HepG2 (cell line): ENCODE measurements around the gene STOML2. TPM values are rescaled to one million over a fixed set of nuclear protein-coding genes. Genes with fewer than 3 reads are reported as not detected.
A peak's percentile ranks its signal among the peaks of the same experiment; 100 is the strongest.

Source experiments
- ARHGAP35 ChIP-seq: sonication (generic); formaldehyde crosslinking; IDR thresholded peaks from 2 replicates; pipeline ENCODE4 v1.9.0; 2022; ENCODE audit warnings: mild to moderate bottlenecking, inconsistent platforms, moderate library complexity, missing genetic modification reagents, borderline replicate concordance
- ATF2 ChIP-seq: sonication (generic); formaldehyde crosslinking; IDR thresholded peaks from 2 replicates; pipeline ENCODE4 v1.4.0; 2020; ENCODE audit warnings: missing genetic modification reagents
- CEBPB ChIP-seq: IDR thresholded peaks from 2 replicates; pipeline ENCODE4 v1.6.1; 2011; ENCODE audit warnings: low read depth, low read length, improper control_type of control experiment, borderline replicate concordance
- DBP ChIP-seq: sonication (generic); formaldehyde crosslinking; IDR thresholded peaks from 2 replicates; pipeline ENCODE4 v1.4.0; 2020; ENCODE audit warnings: missing genetic modification reagents; ENCODE audit errors: not compliant biosample characterization
- GMEB2 ChIP-seq: IDR thresholded peaks from 2 replicates; pipeline ENCODE4 v1.6.1; 2016; ENCODE audit warnings: missing biosample characterization, missing genetic modification reagents, low read depth
- HCFC1 ChIP-seq: fragments of 150-350 bp; IDR thresholded peaks from 2 replicates; pipeline ENCODE4 v1.6.1; 2014; ENCODE audit warnings: low read depth, low read length
- PRDM4 ChIP-seq: sonication (generic); formaldehyde crosslinking; IDR thresholded peaks from 2 replicates; pipeline ENCODE4 v1.9.0; 2021; ENCODE audit warnings: missing genetic modification reagents, borderline replicate concordance
- RFXANK ChIP-seq: IDR thresholded peaks from 2 replicates; pipeline ENCODE4 v1.6.1; 2016
- THAP7 ChIP-seq: sonication (generic); formaldehyde crosslinking; IDR thresholded peaks from 2 replicates; pipeline ENCODE4 v1.8.1; 2023; ENCODE audit warnings: mild to moderate bottlenecking, missing genetic modification reagents
- ZFP90 ChIP-seq: sonication (generic); formaldehyde crosslinking; IDR thresholded peaks from 2 replicates; pipeline ENCODE4 v1.8.0; 2022; ENCODE audit warnings: missing genetic modification reagents, mild to moderate bottlenecking, inconsistent platforms, borderline replicate concordance
- ZNF20 ChIP-seq: sonication (generic); formaldehyde crosslinking; IDR thresholded peaks from 2 replicates; pipeline ENCODE4 v1.4.0; 2020; ENCODE audit warnings: mild to moderate bottlenecking, moderate library complexity, missing genetic modification reagents
- ZNF431 ChIP-seq: sonication (generic); formaldehyde crosslinking; IDR thresholded peaks from 2 replicates; pipeline ENCODE4 v1.9.0; 2022; ENCODE audit warnings: missing genetic modification reagents, low read depth, mild to moderate bottlenecking, borderline replicate concordance
- ZNF547 ChIP-seq: sonication (generic); formaldehyde crosslinking; IDR thresholded peaks from 2 replicates; pipeline ENCODE4 v1.5.1; 2020; ENCODE audit warnings: mild to moderate bottlenecking, missing genetic modification reagents
- ZNF687 ChIP-seq: sonication (generic); formaldehyde crosslinking; IDR thresholded peaks from 2 replicates; pipeline ENCODE4 v1.5.1; 2020; ENCODE audit warnings: mild to moderate bottlenecking, missing genetic modification reagents, moderate library complexity
- ZNF724P ChIP-seq: sonication (generic); formaldehyde crosslinking; IDR thresholded peaks from 2 replicates; pipeline ENCODE4 v1.8.0; 2022; ENCODE audit warnings: missing genetic modification reagents, borderline replicate concordance
- ZNF841 ChIP-seq: sonication (generic); formaldehyde crosslinking; IDR thresholded peaks from 2 replicates; pipeline ENCODE4 v1.8.1; 2023; ENCODE audit warnings: missing genetic modification reagents, borderline replicate concordance
- polyA plus RNA-seq, 8 experiments: library from polyadenylated mRNA; depleted of rRNA in 3 of 8; stranded (reverse) in 7 of 8; unstranded in 1 of 8; fragments of >200 nt; fragmentation: Illumina TruSeq in 4 of 8; extraction: Trizol in 4 of 8; gene quantifications; 2 replicates each; pipeline versions ENCODE4 v1.2.1 to v1.2.3, GENCODE V29; 2011 to 2016; ENCODE audit warnings: low read depth in 4 of 8, missing spikeins in 1 of 8, mixed read lengths in 1 of 8; ENCODE audit not compliant: insufficient read depth in 1 of 8
- total RNA-seq, 5 experiments: library from RNA; depleted of rRNA; stranded (reverse); fragments of >200 nt; fragmentation: Illumina TruSeq; extraction: Trizol; gene quantifications; 2 replicates each; pipeline ENCODE4 v1.2.3, GENCODE V29; 2016; ENCODE audit warnings: low read depth in 1 of 5

The STOML2 gene
- total and polyA plus RNA-seq, 2 of the 13 experiments (the other 11 are each of a cell fraction or from before 2014, with no cell fraction given): 245 to 250 TPM

- TF ChIP-seq ZNF687 (CRISPR knock-in tag): peak; percentile 95
- no peak; the same call in 1 of the 2 replicates for TF ChIP-seq ZNF431 (CRISPR knock-in tag)
- peak; percentile 81; the same call in 1 of the 2 replicates for TF ChIP-seq ZFP90 (CRISPR knock-in tag)
- TF ChIP-seq ZNF20 (CRISPR knock-in tag): no peak
- peak; percentile 58; the same call in 1 of the 2 replicates for TF ChIP-seq ZNF724P (CRISPR knock-in tag)
- peak; percentile 32; the same call in 1 of the 2 replicates for TF ChIP-seq GMEB2 (CRISPR knock-in tag)
- 0 out of 2 replicates have a peak, but pooled peaks have one; percentile 17 for TF ChIP-seq ARHGAP35 (CRISPR knock-in tag)
- peak; percentile 85 for TF ChIP-seq RFXANK
- peak; percentile 76 for TF ChIP-seq HCFC1
- TF ChIP-seq PRDM4 (CRISPR knock-in tag): no peak
- TF ChIP-seq ATF2 (CRISPR knock-in tag): peak; percentile 82
- TF ChIP-seq THAP7 (CRISPR knock-in tag): peak; percentile 87
- TF ChIP-seq ZNF841 (CRISPR knock-in tag): no peak; the same call in 1 of the 2 replicates
- no peak for TF ChIP-seq CEBPB
- TF ChIP-seq ZNF547 (CRISPR knock-in tag): no peak
- peak; percentile 66 for TF ChIP-seq DBP
Measured at GRCh38 chr9:35102769-35103659, at the start of gene STOML2 (continued).
